GM18873 (cell line): ENCODE results near the gene FOXP4.

Source experiments
- ATAC-seq: cut with Tn5 transposase; IDR thresholded peaks from one replicate; pipeline ENCODE4 v1.9.1; 2021; ENCODE audit warnings: mild to moderate bottlenecking, moderate library complexity, moderate number of reproducible peaks; ENCODE audit not compliant: unreplicated experiment, low FRiP score

Gene FOXP4, protein sequence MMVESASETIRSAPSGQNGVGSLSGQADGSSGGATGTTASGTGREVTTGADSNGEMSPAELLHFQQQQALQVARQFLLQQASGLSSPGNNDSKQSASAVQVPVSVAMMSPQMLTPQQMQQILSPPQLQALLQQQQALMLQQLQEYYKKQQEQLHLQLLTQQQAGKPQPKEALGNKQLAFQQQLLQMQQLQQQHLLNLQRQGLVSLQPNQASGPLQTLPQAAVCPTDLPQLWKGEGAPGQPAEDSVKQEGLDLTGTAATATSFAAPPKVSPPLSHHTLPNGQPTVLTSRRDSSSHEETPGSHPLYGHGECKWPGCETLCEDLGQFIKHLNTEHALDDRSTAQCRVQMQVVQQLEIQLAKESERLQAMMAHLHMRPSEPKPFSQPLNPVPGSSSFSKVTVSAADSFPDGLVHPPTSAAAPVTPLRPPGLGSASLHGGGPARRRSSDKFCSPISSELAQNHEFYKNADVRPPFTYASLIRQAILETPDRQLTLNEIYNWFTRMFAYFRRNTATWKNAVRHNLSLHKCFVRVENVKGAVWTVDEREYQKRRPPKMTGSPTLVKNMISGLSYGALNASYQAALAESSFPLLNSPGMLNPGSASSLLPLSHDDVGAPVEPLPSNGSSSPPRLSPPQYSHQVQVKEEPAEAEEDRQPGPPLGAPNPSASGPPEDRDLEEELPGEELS

DNA sequence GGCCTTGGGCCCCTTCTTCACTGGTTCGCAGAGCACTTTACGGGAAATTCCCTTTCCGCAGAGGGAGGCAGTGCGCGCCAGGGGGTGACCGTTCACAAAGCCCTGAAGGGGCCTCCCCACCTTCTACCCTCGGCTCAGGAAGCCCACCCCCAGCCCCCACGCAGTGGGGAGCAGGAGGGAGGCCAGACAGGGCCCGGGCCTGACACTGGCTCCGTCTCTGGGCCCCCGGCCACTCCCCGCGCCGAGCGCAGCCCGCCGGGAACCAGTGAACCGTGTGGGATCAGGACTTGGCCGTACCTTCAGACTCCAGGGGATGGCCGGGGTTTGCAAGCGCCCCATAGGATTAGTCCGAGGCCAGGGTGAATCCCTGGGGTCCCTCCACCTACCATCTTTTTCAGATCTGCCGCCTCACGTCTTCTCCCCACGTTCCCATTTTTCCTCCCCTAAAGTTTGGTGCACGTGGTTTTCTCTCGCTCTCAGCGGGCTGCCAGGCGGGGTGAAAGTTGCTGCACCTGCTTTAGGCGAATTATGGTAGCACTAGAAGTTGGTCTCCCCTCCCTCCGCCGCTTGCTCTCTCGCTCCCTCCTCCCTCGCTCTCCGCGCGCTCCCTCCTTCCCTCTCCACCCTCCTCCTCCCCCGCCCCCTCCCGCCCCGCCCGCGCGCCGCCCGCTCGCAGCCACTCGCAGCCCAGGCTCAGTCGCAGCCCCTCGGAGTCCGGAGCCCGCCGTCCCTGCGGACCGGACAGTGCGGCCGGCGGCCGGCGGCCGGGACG lies at the start of gene FOXP4:
TSS of gene FOXP4 (plus strand) at position 679 of the 772 bp plus-strand sequence. CDS start 19,380 bp downstream, outside the sequence.
- peak; percentile 57 for ATAC-seq

DNA sequence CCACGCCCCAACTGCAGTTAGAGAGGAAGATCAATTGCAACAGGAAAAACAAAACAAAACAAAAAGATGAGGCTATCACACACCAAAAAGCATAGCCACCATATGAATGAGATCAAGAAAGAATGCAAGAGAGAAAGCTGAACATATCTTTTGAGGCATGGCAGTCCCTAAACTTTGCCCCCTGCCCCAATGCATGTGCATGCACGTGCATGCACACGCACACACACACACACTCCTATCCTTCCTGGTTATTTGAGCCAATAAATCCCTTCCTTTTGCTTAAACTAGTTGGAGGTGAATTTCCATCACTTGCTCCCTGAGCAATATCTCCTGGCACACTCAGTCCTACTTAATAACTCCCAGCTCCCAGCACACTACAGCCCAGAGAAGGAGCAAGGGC lies 48.6 kb upstream of the FOXP4 start:
- ATAC-seq, result no peak

DNA sequence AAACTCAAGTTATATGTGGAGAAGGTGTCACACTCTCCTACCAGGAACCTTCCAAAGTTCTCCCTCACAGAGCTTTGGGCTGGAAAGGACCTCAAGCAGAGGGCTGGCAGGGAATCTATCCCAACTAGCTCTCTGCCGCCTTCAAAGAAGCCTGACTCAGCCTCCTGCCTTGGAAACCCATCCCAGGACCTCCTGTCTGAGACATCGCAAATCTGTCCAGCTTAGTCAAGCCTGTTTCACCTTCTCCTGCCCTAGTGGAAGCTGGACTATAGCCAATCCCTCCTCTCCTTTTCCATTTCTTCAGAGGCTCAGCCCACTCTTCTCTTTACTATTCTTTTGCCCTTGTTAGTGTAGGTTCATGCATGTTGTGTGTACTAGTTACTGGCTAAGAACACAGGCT lies 48.2 kb upstream of the FOXP4 start:
- ATAC-seq, result no peak

DNA sequence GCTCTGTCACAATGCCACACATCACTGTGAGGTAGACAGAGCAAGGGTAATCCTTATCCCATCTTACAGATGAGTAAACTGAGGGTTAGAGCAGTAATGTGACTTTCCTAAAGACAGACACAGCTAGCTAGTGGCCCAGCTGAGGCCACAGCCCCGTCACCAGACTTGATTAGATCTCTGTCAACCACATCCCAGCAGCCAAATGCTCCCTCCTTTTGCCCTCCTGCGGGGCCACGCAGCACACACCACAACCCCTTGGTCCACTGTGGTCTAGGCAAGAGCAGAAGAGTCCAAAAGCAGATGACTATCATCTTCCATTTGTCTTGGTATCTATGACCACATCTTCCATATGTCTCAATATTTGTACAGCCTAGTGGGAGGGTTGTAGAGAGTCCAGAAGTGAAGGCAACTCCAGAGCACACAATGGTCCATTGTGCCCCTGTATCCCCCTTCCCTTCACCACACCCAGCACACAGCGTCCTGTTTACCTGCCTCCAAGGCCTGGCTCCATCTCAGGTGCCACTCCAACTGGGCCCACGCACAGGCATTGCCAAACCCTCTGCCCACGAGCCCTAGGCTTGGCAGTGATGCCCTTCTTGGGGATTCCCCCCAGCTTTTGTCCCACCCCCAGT lies 47.1 kb upstream of the FOXP4 start:
- no peak for ATAC-seq

DNA sequence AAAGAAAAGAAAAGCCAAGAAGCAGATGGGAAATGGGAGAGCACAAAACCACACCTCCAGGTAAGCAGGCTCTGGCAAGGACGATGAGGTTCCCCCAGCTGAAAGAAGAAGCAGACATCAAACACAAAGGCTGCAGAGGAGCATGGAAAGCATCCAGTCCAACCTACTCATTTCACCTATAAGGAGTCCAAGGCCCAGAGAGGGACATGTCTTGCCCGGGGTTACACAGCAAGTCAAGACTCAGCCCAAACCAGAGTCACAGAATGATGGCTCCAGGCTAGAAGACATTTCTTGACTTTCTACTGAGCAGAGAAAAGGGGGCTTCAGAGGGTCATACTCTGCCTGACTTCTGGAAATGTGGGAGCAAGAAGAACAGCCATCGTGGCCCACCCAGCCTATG lies 45.6 kb upstream of the FOXP4 start:
- no peak for ATAC-seq

DNA sequence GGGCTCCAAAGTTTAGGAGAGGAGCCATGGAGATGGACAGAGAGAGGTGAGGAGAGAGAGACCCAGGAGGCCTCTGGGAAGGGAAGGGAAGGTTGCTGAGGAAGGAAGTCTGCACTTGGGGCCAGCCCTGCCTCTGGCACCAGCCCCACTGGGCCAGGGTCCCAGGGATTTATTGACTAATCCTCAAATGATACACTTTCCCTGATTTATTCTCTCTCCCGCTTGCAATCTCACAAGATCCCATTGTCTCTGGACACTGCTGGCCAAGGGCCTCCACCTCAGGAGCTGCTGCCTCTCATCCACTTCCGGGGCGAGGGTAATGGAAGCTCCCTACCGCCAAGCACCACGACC lies 43.6 kb upstream of the FOXP4 start:
- ATAC-seq, result no peak

DNA sequence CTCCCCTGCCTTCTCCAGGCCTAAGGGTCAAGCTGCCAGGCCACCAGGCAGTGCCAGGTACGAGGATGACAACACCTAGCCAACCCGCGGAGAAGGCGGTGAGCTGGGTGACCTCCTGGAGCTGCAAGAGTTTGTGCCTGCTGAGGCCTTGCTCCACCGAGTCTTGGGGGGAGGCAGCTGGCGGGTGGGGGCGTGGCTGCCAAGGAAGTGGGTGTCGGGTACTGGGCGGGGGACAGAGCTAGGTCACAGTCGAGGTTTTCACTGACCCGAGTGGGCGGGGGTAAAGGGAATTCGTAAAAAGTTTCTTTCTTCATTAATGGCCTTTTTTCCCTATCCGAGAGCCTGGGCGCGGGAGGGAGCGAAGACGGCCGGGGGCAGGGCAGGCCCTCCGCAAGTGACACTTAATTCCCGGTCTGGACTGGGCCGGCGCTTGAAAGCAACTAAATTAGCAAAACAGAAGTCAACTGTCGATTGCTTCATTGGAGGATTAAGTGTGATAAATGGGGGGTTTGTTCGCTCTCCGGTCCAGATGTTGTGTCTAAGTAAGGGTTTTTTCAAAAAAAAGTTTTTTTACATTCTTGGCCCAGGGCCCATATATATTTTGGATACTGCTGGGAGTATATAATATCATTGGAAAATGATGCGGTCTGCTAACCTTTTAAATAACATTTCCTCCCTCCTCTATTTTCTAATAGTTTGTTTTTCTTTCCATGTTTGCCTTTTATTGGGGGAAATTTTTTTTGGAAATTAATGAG lies 43.1 kb upstream of the FOXP4 start:
- no peak for ATAC-seq

DNA sequence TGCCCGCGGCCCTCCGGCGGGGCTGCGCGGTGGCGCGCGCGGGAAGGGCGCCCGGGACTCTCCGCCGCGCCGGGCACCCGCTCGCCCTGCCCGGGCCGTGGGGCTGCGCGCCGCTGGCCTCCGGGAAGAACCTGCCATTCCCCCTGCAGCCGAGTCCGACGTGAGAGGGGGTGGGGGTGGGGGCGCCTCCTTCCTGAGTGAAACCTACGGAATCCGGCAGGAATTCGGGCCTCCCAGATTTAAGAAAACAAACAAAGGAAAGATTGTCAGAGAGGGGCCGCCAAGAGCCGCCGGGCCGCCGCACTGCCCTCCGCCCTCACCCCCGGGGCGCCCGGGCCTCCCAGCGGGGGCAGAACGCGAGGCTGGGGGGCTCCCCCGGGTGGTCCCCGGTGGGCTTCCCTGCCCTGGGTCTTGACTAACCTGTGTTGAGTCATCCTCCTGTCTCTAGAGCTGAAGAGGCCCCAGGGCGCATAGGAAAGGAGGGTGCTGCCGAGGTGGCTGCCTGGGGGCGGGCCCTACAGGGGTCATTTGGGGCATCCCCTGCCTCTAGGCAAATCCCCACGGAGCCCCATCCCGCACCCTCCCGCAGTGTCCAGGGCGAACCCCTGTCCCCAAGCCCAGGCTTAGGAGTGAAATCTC lies 42.2 kb upstream of the FOXP4 start:
- no peak for ATAC-seq

DNA sequence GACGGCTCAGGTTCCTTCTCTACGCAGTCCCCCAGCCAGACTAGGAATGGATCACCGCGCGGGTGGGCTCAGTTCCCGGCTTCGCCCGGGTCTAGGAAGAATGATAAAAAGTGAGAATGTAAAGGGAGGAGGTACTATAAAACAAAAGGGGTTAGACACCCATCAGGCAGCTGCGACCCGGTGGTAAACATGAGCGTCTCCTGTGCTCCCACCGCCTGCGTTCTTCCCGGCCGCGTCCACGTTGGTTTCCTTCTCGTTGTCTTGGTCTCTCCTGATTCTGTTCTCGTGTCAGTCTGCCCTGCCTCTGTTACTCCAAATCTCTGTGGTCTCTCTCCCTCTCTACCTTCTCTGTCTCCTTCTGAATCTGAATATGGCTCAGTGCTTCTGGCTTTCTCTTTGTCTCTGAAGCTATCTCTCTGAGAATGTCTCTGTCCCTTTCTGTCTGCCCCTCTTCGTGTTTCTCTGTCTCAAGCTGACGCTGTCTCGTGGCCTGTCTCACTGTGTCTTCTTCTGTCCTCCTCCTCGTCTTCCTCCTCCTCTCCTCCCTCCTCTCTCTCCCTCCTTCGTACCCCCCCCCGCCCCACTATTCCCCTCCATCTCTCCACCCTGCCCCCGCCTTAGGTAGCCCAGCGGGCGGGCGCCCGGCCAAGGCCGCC lies 41.6 kb upstream of the FOXP4 start:
- no peak for ATAC-seq

DNA sequence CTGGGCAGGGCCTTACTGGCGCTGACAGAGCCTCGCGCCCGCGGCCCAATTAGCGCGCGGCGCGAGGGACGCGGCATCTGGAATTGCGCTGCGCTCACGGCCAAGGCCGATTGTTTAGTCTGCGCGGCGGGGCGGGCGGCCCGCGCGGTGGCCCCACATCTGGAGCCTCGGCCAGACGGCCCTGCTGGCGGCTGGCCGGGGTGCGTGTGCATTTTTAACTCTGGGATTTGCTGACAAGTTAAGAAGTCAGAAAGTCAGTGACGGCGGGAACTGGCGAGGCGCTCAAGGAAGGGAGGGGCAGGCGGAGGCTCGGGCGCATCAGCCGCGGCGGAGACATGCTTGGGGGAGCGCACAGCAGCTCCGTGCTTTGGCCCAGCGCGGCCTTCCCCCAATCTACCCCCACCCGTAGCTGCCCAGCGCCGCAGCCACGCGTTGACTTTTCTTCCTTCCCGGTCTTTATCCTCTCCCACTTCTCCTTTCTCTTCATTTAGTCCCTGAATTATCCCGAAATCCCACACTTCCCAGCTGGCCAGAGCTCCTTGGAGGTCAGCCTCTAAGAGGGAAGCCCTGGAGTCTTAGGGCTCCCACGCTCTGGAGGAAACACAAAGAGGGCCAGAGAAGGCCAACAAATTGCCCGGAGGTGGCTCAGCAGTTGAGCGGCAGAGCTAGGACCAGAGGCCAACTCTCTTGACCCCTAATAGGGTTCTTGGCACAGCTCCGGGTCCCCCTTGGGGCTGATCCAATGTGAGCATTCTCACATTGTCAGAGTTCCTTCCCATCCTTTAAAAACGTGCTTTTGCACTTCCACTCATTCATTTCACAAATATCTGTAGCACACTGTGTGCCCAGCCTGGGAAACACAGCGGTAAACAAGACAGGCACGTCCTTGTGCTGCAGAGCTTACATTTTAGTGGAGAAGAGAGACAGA lies 40.8 kb upstream of the FOXP4 start:
- no peak for ATAC-seq

DNA sequence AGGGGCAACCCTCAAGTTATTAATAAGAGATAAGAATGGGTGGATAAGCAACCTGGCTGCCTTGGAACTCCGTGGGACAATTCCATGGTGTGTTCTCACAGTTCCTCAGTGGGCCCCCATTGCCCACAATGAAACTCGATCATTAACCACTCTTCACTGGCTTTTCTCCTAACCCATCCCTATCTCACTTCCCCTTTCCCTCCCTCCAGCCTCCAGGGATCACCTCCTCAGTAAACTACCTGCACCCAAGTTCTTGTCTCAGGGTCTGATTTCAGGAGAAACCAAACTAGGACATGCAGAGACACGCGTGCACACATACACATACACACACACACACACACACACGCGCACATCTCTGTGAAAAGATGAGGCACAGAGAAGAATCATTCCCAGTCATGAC lies 37.7 kb upstream of the FOXP4 start:
- ATAC-seq, result no peak

DNA sequence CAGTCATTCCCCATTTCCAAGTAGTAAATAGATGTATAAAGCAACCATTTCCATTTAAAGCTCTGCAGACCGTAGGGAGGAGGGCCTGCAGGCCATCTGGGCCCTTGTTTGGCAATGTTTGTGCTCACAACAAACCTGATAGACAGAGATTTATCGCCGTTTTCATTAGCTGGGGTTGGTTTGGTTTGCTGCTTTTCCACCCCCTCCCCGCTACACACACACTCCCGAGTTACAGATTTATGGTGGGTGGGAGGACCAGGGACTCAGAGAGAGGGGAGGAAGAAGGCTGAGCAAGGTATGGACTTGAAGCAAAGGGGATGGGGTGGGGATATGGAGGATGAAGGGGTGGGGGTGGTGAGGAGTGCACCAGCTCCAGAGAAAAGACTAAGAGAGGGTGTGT lies 36.6 kb upstream of the FOXP4 start:
- ATAC-seq, result no peak

DNA sequence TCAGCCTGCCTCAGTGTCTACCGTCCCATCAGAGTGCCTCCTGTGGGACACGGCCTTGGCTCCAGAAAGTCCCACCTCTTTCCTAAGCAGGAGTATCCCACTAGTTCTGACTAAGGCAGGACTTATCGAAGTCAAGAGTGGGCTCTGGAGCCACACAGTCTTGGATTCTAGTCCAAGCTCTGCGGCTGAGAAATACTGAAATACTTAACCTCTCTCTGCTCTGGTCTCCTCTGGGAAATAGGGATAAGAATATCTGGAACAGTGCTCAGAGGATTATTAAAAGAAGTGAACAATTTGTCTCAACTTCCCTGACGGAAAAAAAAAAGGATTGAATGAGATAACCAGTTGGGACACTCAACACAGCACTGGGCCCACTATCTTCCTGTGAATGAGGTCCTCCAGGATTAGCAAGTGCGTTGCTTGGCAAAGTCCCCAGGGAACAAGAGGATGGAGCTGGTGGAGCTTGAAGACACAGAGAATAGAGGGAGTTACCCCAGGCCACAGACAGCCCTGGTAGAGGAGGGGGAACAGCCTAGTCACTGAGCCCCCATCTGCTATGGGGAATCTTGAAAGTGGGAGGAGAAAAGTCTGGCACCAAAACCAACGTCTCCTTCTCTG lies 34.6 kb upstream of the FOXP4 start:
- ATAC-seq, result no peak

DNA sequence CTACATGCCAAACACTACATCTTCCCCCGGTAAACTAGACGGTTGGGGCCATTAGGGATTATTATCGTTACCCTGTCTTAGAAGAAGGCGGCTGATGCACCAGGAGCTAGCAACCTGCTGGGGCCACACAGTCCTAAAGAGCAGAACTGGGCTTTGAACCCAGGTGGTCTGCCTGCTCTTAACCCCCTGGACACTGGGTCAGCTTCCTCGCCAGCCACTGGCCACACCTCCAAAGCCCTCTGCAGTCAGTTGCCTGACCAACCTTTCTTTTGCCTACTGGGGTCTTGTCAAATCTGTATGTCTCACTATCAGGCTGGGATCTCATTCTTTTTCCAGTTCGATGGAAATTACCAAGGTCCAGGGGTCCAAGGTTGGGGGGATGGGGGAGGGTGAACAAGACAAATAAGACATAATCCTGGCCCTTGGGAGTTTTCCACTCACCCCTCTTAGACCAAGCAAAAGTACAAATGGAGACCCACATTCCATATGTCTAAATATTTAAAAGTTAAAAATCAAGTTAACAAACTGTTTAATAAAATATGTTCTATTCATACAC lies 34.0 kb upstream of the FOXP4 start:
- ATAC-seq, result no peak

DNA sequence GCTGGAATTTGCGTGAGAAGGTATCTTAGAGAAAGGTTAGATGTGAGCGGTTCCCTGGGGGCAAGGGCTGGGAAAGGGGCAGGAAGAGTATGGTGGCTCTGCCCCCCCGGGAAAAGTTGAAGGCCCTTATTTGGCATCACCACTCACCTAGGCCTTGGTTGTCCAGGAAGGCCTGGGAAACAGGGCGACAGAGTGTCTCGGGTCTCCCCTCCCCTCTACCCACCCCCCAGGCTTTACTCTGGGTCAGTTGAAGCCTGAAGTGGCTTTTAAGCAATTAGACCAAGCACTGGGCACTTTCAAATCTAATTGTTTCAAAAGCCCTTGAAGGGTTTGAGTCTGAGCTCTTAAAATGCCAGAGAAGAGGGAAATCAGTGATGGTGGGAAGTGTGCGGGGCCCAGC lies 30.2 kb upstream of the FOXP4 start:
- no peak for ATAC-seq

DNA sequence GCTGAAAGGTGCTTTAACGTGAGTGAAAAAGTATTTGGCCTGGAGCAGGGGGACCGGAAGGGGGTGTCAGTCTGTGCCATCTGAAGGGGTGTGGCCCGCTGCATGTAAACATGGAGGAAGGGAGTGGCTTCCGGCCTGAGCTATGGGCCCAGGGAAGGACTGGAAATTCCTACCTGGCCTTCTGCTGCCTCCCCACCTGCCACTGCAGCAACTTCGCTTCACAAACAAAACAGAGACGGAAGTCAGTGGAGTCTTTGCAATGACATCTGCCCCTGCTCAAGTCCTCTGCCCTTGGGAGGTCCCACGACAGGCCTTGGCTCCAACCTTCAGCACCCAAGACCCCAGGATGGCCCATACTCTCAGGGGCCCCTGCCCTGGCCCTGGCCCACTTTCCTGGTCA lies 28.1 kb upstream of the FOXP4 start:
- no peak for ATAC-seq

DNA sequence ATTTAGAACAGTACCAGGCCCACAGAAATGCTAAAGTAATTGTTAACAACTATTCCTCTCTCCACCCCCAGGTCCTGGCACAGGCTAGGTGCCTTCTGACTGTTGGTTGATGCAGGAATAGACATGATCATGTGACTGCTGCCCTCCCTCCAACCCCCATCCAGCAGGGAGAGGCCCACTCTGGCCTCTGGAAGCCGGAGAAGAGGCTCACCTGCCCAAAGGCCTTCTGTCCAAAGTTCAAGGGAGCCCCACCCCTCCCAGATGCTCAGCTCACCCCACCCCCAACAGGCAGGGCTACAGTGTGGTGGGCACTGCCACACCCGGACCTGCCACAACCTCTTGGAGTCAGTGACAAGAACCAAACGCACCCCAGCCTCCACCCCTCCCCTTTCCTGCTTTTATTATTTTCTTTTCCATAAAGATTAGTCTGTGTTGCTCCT lies 26.9 kb upstream of the FOXP4 start:
- ATAC-seq, result no peak
